ENCODE data around the gene DHX58.

The DHX58 gene

GRCh38 chr17:42052346-42052877 lies 60.1 kb downstream of the DHX58 start:
- ChIA-PET POLR2A (no interaction called here), CTCF (interaction anchor here (1.5 kb wide), 1 partner anchor 31 kb away, joined by 11 read pairs; the partner anchor contains the start of gene NKIRAS2)
- H3K27ac ChIP-seq (ENCODE audit: extremely low read depth, low read depth, low read length), result no peak overlapping the region
- TF ChIP-seq SCRT1 (tag by site-specific recombination; IDR thresholded peaks at IDR 0.05; ENCODE audit: borderline replicate concordance), result no peak
- TF ChIP-seq REPIN1 (tag by site-specific recombination; IDR thresholded peaks at IDR 0.05; ENCODE audit: low read depth), result no peak
- no peak for TF ChIP-seq ZNF488 (tag by site-specific recombination; IDR thresholded peaks at IDR 0.05)
- peak; percentile 86 for TF ChIP-seq REST (tag by site-specific recombination; IDR thresholded peaks at IDR 0.05)
- no peaks in the 10 kb centered on the region for H3K36me3 ChIP-seq (ENCODE audit: control insufficient read depth in 2 of 2, insufficient read depth in 1 of 2, low read length in 2 of 2)
- H3K4me1 ChIP-seq (ENCODE audit: control insufficient read depth, insufficient read depth, low read length), result no peaks in the 10 kb centered on the region; the same call in 1 of the 2 replicates
- H3K9me3 ChIP-seq (ENCODE audit: control insufficient read depth, insufficient read depth, low read depth, low read length), result no peaks in the 10 kb centered on the region
- H3K4me3 ChIP-seq (ENCODE audit: low read depth, low read length), result no peak overlapping the region

- Histone ChIP-seq H3K27ac (ENCODE audit: extremely low read depth, low read depth, low read length) (no peak overlapping the region; the same call in 1 of the 2 replicates), H3K36me3 (ENCODE audit: control insufficient read depth in 2 of 2, insufficient read depth in 1 of 2, low read length in 2 of 2) (no peaks in the 10 kb centered on the region), H3K4me3 (ENCODE audit: low read depth, low read length) (no peak overlapping the region), H3K9me3 (ENCODE audit: control insufficient read depth, insufficient read depth, low read depth, low read length) (no peaks in the 10 kb centered on the region), H3K4me1 (ENCODE audit: control insufficient read depth, insufficient read depth, low read length) (no peaks in the 10 kb centered on the region; the same call in 1 of the 2 replicates)
- TF ChIP-seq HOXA7 (CRISPR knock-in tag; IDR thresholded peaks at IDR 0.05; ENCODE audit: borderline replicate concordance) (no peak), ZNF600 (tag by site-specific recombination; IDR thresholded peaks at IDR 0.05) (peak; percentile 72)
- ChIA-PET CTCF (interaction anchor here (0.6 to 1.5 kb wide), 11 partner anchors 17 to 351 kb away, joined by 3 to 11 read pairs (median 4); partner anchors contain the start of gene NKIRAS2), POLR2A (interaction anchor here (1.0 to 1.1 kb wide), 2 partner anchors 24 to 32 kb away, joined by 3 to 4 read pairs; partner anchors contain the start of gene NKIRAS2)
Observed at GRCh38 chr17:42051645-42052044, 60.9 kb downstream of the DHX58 start.
